Vagina (tissue), 2 donors: Measurements from ENCODE around the gene POLR3B.

ENCODE experiments used
- POLR2A ChIP-seq, 2 donors: fragments of 450-650 bp; IDR thresholded peaks; one replicate each; pipeline ENCODE4 v1.6.1; 2017; ENCODE audit warnings: antibody characterized with exemption in 2 of 2, mild to moderate bottlenecking in 2 of 2, moderate library complexity in 2 of 2
- POLR2AphosphoS5 ChIP-seq, 2 donors: sonication (generic); formaldehyde crosslinking; IDR thresholded peaks; one replicate each; pipeline ENCODE4 v1.9.0; 2017; ENCODE audit warnings: antibody characterized with exemption in 2 of 2, mild to moderate bottlenecking in 2 of 2, low read depth in 1 of 2; ENCODE audit not compliant: insufficient read depth in 1 of 2
- TF ChIP-seq, protein P1 (sequence below), 3 experiments: fragments of 450-650 bp in 2 of 3; fragments of 200-600 bp in 1 of 3; sonication (generic) in 1 of 3; IDR thresholded peaks; one replicate each; pipeline ENCODE4 v1.5.1; 2017 to 2019; ENCODE audit warnings: antibody characterized with exemption in 3 of 3, mild to moderate bottlenecking in 2 of 3, moderate library complexity in 2 of 3

DNA sequence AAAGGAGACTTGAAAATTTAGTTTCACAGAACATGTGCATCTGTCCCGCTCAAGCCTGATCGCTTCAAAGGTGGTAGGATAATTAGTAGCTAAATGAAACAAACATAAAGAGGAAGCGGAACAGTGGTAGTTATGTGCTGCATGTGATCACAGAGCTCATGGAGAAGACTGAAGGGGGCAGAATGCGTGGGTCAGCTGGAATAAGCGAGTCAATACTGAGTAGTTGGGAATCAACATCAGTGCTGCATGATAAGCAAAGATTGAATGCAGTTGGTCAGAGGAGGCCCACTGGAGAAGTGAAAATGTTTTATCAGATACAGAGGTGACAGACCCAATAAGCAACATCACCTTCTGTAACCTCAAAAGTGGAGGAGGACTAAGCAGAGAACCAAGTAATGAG, 130.1 kb downstream of the POLR3B start:
- TF ChIP-seq, protein P1, sequence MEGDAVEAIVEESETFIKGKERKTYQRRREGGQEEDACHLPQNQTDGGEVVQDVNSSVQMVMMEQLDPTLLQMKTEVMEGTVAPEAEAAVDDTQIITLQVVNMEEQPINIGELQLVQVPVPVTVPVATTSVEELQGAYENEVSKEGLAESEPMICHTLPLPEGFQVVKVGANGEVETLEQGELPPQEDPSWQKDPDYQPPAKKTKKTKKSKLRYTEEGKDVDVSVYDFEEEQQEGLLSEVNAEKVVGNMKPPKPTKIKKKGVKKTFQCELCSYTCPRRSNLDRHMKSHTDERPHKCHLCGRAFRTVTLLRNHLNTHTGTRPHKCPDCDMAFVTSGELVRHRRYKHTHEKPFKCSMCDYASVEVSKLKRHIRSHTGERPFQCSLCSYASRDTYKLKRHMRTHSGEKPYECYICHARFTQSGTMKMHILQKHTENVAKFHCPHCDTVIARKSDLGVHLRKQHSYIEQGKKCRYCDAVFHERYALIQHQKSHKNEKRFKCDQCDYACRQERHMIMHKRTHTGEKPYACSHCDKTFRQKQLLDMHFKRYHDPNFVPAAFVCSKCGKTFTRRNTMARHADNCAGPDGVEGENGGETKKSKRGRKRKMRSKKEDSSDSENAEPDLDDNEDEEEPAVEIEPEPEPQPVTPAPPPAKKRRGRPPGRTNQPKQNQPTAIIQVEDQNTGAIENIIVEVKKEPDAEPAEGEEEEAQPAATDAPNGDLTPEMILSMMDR (IDR thresholded peaks at IDR 0.05) = no peak
- TF ChIP-seq POLR2A (IDR thresholded peaks at IDR 0.05) (no peak), POLR2AphosphoS5 (IDR thresholded peaks at IDR 0.05; ENCODE audit: insufficient read depth in 1 of 2, low read depth in 1 of 2) (no peak)
